ENCODE measurements around the gene H6PD.

The H6PD gene

DNA sequence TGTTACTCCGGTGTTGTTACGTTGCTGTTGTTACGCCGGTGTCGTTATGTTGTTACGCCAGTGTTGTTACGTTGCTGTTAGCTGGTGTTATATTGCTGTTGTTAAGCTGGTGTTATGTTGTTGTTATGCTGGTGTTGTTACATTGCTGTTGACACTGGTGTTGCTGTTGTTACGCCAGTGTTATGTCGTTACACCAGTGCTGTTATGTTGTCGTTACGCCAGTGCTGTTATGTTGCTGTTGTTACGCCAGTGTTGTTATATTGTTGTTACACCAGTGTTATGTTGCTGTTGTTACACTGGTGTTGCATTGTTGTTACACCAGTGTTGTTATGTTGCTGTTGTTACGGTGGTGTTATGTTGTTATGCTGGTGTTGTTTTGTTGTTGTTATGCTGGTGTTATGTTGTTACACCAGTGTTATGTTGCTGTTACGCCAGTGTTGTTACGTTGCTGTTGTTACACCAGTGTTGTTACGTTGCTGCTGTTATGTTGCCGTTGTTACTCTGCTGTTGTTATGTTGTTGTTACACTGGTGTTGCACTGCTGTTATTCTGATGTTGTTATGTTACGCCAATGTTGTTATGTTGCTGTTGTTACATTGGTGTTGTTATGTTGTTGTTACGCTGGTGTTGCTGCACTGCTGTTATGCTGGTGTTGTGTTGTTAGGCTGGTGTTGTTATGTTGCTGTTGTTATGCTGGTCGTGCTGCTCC lies 25.6 kb downstream of the H6PD start:
- no peak for DNase-seq

DNA sequence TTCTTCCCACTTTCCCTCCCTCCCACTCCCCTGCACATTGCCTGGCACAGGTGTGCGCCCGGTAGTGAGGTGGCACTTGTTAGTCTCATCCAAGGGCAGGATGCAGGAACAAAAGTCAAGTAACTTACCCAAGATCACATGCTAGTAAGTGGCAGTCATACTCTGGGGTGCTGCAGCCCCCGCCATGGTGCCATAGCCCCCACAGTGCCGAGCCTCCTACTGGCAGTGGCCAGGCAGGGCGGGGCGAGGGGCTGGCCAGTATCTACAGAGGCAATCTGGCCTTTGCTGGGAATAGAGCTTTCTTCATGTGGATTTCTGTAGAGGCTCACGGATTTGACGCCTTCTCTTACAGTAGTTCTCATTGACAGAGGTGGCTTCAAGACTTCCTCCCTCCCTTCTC lies 26.9 kb downstream of the H6PD start:
- no peak for DNase-seq

- DNase-seq: no peak
Measured at GRCh38 chr1:9262096-9262986, 27.8 kb downstream of the H6PD start.

DNA sequence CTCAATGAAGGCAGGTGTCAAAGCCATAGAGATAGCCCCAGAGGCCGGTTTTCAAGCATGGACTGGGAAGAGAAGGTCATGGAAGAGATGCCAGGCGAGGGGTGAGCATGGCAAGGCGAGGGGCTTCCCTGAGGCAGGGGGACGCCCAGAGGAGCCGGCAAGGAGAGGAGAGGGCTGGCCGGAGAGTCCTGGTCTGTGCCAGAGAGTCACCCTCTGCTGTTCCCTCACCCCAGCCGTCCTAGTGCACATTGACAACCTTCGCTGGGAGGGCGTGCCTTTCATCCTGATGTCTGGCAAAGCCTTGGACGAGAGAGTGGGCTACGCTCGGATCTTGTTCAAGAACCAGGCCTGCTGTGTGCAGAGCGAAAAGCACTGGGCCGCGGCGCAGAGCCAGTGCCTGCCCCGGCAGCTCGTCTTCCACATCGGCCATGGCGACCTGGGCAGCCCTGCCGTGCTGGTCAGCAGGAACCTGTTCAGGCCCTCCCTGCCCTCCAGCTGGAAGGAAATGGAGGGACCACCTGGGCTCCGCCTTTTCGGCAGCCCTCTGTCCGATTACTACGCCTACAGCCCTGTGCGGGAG lies 28.8 kb downstream of the H6PD start:
- DNase-seq: no peak

- DNase-seq: no peak
Measured at GRCh38 chr1:9263984-9264872, 29.7 kb downstream of the H6PD start.

DNA sequence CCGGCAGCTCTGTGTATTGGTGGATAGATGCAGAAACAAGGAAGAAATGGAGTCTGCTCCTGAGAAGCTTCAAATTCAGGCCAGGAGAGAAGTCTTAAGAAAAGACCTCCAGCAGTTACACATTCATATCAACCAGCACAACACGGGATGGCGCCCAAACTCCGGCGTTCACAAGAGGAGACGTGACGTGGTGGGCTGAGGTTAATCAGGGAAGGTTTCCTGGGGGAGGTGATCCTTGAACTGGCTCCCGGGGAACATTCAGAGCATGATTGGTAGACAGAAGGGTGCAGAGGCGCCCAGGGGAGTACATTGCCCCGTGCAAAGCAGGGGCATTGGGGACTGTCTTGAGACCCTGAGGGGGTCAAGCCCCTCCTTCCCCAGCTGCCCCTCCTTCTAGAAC lies 30.5 kb downstream of the H6PD start:
- no peak for DNase-seq

DNA sequence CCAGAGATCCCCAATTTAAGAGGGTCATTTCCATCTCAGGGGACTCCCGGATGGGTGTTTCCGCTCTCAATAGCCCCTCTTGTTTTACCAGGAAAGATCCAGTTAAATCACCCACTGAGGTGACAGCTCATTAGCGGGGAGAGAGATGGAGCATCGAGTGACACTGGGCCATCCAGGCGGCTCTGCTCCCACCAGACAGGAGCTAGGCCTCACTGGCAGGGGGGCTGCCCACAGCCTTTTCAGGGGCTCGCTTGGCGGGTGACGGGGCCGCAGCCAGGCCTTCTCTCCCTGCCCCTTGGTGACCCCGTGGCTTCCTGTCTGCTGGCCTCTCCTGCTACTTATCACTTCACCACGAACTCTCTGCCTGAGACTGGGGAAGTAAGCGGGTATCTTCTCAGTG lies 31.4 kb downstream of the H6PD start:
- DNase-seq: no peak

DNA sequence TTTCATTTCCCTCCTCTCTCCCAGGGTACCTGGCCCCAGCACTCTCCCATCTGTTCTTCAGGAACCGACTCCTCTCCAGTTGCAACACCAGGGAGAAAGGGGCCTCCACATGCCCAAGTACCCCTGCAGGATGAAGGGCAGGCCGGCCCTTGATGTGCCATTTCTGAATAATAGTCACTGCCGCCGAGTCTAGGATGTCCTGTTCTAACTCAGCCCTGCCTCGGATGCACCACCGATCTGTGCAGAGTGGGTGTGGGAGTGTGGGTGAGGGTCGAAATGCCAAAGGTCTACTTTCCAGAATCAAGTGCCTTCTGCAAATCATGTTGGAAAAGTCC lies 32.7 kb downstream of the H6PD start:
- DNase-seq: no peak

GRCh38 chr1:9267827-9268581 lies 33.4 kb downstream of the H6PD start:
- no peak for DNase-seq

DNA sequence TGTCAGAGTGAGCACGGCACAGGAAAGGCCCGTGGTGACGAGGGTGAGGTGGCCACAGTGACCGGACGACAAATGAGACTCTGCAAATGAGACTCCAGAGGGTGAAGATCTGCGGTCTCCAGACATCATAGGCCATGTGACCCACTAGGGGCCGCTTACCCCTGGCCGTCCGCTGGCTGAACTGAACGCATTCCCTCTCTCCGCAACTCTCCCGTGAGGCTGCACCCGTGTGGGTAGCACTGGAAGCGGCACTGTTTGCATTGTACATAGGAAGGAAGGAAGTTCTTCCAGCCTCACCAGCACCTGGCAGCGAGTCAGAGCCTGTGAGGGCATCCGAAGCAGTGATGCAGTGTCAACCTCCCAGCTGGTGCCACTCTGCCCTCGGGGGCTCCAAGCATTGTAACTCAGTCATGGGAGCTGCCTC lies 34.5 kb downstream of the H6PD start:
- no peak for DNase-seq

GRCh38 chr1:9269721-9270120 lies 35.1 kb downstream of the H6PD start:
- DNase-seq: no peak

- no peak for DNase-seq
Measured at GRCh38 chr1:9270290-9270883, 35.8 kb downstream of the H6PD start.

DNA sequence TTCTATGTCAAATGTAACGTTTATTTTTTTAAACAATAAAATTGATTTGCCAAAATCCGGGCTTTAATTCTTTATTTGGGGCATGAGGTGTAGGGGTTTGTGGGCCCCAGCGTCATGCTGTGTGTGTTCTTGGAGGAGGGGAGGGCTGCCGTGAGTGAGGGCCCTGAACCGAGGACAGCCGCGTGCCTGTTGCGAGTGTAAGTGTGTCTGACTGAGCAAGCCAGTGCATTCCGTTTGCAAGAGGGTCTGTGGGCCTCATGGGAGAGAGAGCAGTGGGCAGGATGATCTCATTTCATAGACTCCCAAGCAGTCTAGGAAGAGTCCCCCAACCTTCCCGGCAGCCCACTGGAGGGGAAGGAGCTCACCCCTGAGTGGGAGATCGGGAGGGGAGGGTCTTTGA lies 36.7 kb downstream of the H6PD start:
- DNase-seq: no peak

- no peak for DNase-seq
Measured at GRCh38 chr1:9271861-9272595, 37.5 kb downstream of the H6PD start.

DNA sequence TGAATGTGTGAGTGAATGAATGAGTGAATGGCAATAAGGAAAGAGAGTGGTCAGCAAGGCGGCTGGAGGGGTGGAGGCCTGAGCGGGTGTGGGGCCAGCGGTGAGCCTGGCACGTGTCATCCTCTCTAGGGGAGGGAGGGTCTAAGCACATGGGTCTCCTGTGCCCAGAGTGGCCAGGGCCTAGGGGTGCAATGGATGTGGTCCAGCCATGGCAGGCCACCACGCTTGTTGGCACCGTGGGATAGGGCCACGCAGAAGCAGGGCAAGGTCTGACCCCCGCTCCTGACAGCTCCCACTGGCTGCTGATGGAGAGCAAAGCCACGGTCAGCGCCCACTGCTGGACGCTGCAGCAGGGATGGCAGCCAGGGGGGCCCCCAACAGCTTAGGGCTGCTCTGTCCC lies 38.6 kb downstream of the H6PD start:
- DNase-seq: no peak

DNA sequence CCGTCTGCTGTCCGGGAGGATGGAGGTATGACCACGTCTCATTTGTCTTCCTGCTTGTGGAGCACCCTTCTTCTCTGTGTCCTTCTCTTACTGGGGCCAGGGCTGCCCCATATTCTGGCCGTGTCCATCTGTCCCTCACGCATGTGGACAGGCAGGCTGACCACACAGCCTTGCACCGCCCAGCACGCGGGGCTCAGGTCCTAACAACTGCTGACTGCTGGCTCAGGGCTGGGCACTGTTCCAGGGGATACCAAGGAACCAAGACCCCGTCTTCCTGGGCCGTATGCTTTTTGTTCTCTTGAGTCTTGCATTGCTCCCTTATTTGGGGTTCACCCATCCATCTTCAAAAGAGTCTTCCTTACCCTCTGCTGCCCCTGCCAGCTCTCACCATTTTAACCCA lies 40.6 kb downstream of the H6PD start:
- no peak for DNase-seq

DNA sequence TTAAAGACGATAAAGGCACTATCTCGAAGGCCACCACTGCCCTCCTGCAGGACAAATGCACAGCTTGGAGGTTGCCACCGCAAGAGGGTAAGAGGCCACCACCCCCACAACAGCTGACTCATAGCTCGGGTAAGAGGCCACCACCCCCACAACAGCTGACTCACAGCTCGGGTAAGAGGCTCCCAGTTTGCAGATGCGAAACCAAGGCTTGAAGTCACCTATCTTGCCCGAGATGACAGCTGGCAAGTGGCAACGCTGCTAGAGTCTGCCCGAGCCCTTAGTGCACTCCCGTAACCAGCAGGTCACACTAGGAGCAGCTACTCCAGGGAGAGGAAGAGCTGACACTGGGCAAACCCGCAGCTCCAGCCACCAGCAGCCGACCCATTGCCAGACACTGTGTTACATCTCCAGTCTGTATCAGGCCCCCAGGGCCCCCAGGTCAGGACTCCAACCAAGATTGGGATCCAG lies 41.0 kb downstream of the H6PD start:
- DNase-seq: no peak

DNA sequence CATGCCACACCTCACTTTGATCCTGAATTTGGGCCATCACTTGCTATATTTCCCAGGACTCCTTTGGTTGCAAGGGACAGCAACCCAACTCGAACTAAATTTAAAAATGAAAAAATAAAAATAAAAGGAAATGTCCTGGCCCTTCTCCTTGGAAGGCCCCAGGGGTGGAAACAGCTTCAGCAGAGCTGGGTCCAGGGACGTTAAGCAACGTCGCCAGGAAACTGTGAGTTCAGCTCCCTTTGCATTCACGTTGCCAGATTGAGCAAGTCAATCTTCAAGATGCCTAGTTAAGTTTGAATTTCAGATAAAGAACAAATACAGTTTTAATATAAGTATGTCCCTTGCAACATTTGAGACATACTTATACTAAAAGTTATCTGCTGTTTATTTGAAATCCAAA lies 43.5 kb downstream of the H6PD start:
- no peak for DNase-seq

GRCh38 chr1:9278585-9279153 lies 44.1 kb downstream of the H6PD start:
- DNase-seq: no peak

- DNase-seq: no peak
Measured at GRCh38 chr1:9279172-9279840, 44.7 kb downstream of the H6PD start.
